ENCODE data around the gene RCE1.

DNA sequence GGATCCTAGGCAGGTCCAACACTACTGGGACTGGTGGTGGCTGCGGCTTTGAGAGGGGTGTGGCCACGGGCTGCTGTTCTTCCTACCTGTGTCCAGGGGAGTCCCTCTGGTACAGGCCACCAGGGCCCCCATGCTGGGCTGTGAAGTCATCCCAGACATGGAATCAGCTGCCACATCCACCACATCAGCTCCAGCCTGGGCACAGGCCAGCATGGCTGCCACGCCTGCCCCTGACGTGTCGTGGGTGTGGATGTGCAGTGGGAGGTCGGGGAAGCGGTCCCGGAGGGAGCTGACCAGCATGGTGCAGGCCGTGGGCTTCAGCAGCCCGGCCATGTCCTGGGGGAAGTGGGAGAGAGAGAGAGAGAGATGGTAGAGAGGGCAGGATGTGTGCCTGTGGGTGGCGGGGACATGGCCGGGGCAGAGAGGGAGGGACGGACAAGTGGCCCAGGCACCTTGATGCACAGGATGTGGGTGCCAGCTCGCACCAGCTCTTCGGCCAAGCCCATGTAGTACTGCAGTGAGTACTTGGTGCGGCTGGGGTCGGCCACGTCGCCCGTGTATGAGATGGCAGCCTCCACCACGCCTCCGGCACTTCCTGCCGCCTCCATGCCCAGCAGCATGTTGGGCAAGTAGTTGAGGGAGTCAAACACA is 7.5 kb downstream of the RCE1 start:
- TF ChIP-seq, protein P1, sequence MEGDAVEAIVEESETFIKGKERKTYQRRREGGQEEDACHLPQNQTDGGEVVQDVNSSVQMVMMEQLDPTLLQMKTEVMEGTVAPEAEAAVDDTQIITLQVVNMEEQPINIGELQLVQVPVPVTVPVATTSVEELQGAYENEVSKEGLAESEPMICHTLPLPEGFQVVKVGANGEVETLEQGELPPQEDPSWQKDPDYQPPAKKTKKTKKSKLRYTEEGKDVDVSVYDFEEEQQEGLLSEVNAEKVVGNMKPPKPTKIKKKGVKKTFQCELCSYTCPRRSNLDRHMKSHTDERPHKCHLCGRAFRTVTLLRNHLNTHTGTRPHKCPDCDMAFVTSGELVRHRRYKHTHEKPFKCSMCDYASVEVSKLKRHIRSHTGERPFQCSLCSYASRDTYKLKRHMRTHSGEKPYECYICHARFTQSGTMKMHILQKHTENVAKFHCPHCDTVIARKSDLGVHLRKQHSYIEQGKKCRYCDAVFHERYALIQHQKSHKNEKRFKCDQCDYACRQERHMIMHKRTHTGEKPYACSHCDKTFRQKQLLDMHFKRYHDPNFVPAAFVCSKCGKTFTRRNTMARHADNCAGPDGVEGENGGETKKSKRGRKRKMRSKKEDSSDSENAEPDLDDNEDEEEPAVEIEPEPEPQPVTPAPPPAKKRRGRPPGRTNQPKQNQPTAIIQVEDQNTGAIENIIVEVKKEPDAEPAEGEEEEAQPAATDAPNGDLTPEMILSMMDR (IDR thresholded peaks at IDR 0.05) = no peak
- no peak for TF ChIP-seq POLR2A (IDR thresholded peaks at IDR 0.05)

Measured in testis (tissue), 2 donors.